NB4 (cell line): Measurements from ENCODE around the gene CNTN6.

Experiments
- CTCF ChIP-seq: IDR thresholded peaks from one replicate; pipeline ENCODE4 v1.5.1; 2012; ENCODE audit warnings: low read depth, low read length
- MAX ChIP-seq: IDR thresholded peaks from 2 replicates; pipeline ENCODE4 v1.6.1; 2011; ENCODE audit warnings: low read depth, low read length
- POLR2A ChIP-seq: IDR thresholded peaks from 2 replicates; pipeline ENCODE4 v1.6.1; 2011; ENCODE audit warnings: mild to moderate bottlenecking; ENCODE audit not compliant: insufficient read length; ENCODE audit errors: extremely low read depth

- TF ChIP-seq POLR2A, result no peak
- TF ChIP-seq CTCF, result no peak
- no peak for TF ChIP-seq MAX
These were observed 354.6 kb downstream of the CNTN6 start for GRCh38 chr3:1447452-1447851.
